ENCODE data around the gene F8.

- TF ChIP-seq, protein P1, sequence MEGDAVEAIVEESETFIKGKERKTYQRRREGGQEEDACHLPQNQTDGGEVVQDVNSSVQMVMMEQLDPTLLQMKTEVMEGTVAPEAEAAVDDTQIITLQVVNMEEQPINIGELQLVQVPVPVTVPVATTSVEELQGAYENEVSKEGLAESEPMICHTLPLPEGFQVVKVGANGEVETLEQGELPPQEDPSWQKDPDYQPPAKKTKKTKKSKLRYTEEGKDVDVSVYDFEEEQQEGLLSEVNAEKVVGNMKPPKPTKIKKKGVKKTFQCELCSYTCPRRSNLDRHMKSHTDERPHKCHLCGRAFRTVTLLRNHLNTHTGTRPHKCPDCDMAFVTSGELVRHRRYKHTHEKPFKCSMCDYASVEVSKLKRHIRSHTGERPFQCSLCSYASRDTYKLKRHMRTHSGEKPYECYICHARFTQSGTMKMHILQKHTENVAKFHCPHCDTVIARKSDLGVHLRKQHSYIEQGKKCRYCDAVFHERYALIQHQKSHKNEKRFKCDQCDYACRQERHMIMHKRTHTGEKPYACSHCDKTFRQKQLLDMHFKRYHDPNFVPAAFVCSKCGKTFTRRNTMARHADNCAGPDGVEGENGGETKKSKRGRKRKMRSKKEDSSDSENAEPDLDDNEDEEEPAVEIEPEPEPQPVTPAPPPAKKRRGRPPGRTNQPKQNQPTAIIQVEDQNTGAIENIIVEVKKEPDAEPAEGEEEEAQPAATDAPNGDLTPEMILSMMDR (IDR thresholded peaks at IDR 0.05; ENCODE audit: low read length): no peak
- no peak for TF ChIP-seq EZH2 (IDR thresholded peaks at IDR 0.05; ENCODE audit: borderline replicate concordance, low read length)
These were observed 218.1 kb downstream of the F8 start for GRCh38 chrX:154804261-154804956.
